Breast epithelium (tissue), 4 donors: ENCODE measurements around the gene ADM. TPM values are rescaled to one million over a fixed set of nuclear protein-coding genes. Genes with fewer than 3 reads are reported as not detected.

Source experiments
- DNase-seq, 2 donors: peaks; one replicate each; pipeline ENCODE4 v3.0.0-alpha.2; 2019; ENCODE audit warnings: low spot score in 2 of 2
- H3K27ac ChIP-seq, 2 donors: fragments of 200-600 bp; sonication (generic) in 1 of 2; one replicate each; pipeline ENCODE4 v1.5.1; 2016 to 2019; ENCODE audit warnings: mild to moderate bottlenecking in 1 of 2
- H3K27me3 ChIP-seq, 2 donors: fragments of 200-600 bp; sonication (generic) in 1 of 2; one replicate each; pipeline versions ENCODE4 v1.5.1 to v1.6.0; 2017 to 2019; ENCODE audit warnings: control low read depth in 1 of 2, mild to moderate bottlenecking in 1 of 2
- H3K36me3 ChIP-seq: fragments of 200-600 bp; one replicate; pipeline ENCODE4 v1.5.1; 2019
- H3K4me1 ChIP-seq, 2 donors: fragments of 200-600 bp; sonication (generic); one replicate each; pipeline ENCODE4 v1.5.1; 2016 to 2019; ENCODE audit warnings: control low read depth in 1 of 2
- H3K4me3 ChIP-seq, 3 donors: fragments of 200-600 bp; sonication (generic); 1 replicate in 2 of 3; 2 replicates in 1 of 3; pipeline ENCODE4 v1.5.1; 2016 to 2019; ENCODE audit warnings: mild to moderate bottlenecking in 3 of 3, moderate library complexity in 2 of 3
- H3K9me3 ChIP-seq, 2 donors: fragments of 200-600 bp; sonication (generic) in 1 of 2; one replicate each; pipeline ENCODE4 v1.5.1; 2016 to 2019; ENCODE audit warnings: control low read depth in 1 of 2
- POLR2A ChIP-seq: fragments of 450-650 bp; IDR thresholded peaks from one replicate; pipeline ENCODE4 v1.6.1; 2016; ENCODE audit warnings: antibody characterized with exemption, mild to moderate bottlenecking, moderate library complexity
- POLR2AphosphoS5 ChIP-seq, 3 donors: sonication (generic); formaldehyde crosslinking; IDR thresholded peaks; one replicate each; pipeline ENCODE4 v1.6.1; 2017; ENCODE audit warnings: antibody characterized with exemption in 3 of 3
- intact Hi-C: fragments of 100-400 bp; cut with DNase I; formaldehyde crosslinking; loops from one replicate; pipeline ENCODE4 v1.15.1; 2023; ENCODE audit warnings: low total_unique reads
- total RNA-seq, 3 donors: library from RNA; depleted of rRNA; stranded (reverse); fragments of >200 nt; gene quantifications; one replicate each; pipeline ENCODE4 v1.1.0, GENCODE V29; 2016
- TF ChIP-seq, protein P1 (sequence below), 3 donors: fragments of 450-650 bp; IDR thresholded peaks; one replicate each; pipeline ENCODE4 v1.5.1; 2016 to 2017; ENCODE audit warnings: antibody characterized with exemption in 3 of 3, mild to moderate bottlenecking in 3 of 3, moderate library complexity in 3 of 3

Gene ADM
- total RNA-seq, 3 donors from 2014 or later = 77.1 to 279 (median 252) TPM

DNA sequence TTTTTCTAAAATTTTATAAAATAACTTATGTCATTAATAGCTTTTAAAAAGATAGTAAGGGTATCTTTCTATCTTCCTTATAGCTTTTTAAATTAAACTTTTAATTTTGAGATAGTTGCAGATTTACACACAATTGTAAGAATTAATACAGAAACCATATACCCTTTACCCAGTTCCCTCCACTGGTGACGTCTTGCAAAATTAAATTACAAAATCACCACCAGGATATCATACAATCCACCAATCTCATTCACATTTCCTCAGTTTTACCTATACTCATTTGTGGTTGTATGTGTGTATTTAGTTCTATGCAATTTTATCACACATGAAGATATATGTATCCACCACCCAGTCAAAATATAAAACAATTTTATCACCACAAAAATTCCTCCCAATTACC lies 20.9 kb upstream of the ADM start:
- Histone ChIP-seq H3K36me3 (no peaks in the 10 kb centered on the region), H3K4me3 (no peak overlapping the region), H3K27ac (no peak overlapping the region), H3K9me3 (no peaks in the 10 kb centered on the region), H3K4me1 (no peaks in the 10 kb centered on the region), H3K27me3 (no peaks in the 10 kb centered on the region)
- no peak for TF ChIP-seq POLR2A
- no peak for TF ChIP-seq POLR2AphosphoS5 (IDR thresholded peaks at IDR 0.05)
- TF ChIP-seq, protein P1, sequence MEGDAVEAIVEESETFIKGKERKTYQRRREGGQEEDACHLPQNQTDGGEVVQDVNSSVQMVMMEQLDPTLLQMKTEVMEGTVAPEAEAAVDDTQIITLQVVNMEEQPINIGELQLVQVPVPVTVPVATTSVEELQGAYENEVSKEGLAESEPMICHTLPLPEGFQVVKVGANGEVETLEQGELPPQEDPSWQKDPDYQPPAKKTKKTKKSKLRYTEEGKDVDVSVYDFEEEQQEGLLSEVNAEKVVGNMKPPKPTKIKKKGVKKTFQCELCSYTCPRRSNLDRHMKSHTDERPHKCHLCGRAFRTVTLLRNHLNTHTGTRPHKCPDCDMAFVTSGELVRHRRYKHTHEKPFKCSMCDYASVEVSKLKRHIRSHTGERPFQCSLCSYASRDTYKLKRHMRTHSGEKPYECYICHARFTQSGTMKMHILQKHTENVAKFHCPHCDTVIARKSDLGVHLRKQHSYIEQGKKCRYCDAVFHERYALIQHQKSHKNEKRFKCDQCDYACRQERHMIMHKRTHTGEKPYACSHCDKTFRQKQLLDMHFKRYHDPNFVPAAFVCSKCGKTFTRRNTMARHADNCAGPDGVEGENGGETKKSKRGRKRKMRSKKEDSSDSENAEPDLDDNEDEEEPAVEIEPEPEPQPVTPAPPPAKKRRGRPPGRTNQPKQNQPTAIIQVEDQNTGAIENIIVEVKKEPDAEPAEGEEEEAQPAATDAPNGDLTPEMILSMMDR (IDR thresholded peaks at IDR 0.05) = no peak
- no peak for DNase-seq
- intact Hi-C loops = no loop called here

DNA sequence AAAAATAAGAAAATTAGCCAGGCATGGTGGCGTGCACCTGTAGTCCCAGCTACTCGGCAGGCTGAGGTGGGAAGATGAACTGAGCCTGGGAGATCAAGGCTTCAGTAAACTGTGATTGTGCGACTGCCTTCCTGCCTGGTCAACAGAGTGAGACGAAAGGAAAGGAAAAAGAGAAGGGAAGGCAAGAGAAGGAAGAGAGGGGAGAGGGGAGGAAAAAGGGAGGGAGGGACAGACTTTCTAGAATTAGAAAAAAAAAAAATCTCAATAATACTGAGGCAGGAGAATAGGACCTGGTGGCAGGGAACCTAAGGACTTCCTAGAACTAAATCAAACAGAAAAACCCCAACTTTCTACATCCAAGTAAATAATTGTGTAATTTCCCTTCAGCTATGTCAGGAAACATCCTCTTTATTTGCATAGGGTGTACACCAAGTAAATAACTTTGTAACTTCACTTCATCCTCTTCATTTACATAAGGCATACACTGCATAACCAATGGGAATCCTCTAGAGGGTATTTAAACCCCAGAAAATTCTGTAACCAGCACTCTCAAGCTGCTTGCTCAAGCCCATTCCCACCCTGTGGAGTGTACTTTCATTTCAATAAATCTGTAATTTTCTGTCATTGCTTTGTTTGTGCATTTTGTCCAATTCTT lies 19.6 kb upstream of the ADM start:
- no peaks in the 10 kb centered on the region for H3K4me1 ChIP-seq
- H3K27ac ChIP-seq = no peak overlapping the region
- no peaks in the 10 kb centered on the region for H3K27me3 ChIP-seq
- DNase-seq = no peak
- H3K36me3 ChIP-seq = no peaks in the 10 kb centered on the region
- H3K4me3 ChIP-seq = no peak overlapping the region
- TF ChIP-seq, protein P1 (IDR thresholded peaks at IDR 0.05) = no peak
- TF ChIP-seq POLR2AphosphoS5 (IDR thresholded peaks at IDR 0.05) (no peak), POLR2A (no peak)
- H3K9me3 ChIP-seq = no peaks in the 10 kb centered on the region
- intact Hi-C loops = no loop called here

DNA sequence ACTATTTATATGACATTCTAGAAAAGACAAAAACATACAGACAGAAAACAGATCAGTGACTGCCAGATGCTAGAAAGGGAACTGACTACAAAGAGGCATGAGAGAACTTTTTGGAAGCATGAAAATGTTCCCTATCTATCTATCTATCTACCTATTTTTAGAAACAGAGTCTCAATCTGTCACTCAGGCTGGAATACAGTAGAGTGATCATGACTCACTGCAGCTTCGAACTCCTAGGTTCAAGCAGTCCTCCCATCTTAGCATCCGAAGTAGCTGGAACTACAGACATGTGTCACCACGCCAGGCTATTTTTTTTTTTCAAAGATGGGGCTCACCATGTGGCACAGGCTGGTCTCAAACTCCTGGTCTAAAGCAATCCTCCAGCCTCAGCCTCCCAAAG lies 17.7 kb upstream of the ADM start:
- TF ChIP-seq POLR2A (no peak), POLR2AphosphoS5 (IDR thresholded peaks at IDR 0.05) (no peak)
- TF ChIP-seq, protein P1 (IDR thresholded peaks at IDR 0.05) = no peak
- Histone ChIP-seq H3K36me3 (no peaks in the 10 kb centered on the region), H3K4me3 (no peak overlapping the region), H3K9me3 (no peaks in the 10 kb centered on the region), H3K4me1 (no peaks in the 10 kb centered on the region), H3K27ac (no peak overlapping the region), H3K27me3 (no peaks in the 10 kb centered on the region)
- no peak for DNase-seq
- intact Hi-C loops = no loop called here

DNA sequence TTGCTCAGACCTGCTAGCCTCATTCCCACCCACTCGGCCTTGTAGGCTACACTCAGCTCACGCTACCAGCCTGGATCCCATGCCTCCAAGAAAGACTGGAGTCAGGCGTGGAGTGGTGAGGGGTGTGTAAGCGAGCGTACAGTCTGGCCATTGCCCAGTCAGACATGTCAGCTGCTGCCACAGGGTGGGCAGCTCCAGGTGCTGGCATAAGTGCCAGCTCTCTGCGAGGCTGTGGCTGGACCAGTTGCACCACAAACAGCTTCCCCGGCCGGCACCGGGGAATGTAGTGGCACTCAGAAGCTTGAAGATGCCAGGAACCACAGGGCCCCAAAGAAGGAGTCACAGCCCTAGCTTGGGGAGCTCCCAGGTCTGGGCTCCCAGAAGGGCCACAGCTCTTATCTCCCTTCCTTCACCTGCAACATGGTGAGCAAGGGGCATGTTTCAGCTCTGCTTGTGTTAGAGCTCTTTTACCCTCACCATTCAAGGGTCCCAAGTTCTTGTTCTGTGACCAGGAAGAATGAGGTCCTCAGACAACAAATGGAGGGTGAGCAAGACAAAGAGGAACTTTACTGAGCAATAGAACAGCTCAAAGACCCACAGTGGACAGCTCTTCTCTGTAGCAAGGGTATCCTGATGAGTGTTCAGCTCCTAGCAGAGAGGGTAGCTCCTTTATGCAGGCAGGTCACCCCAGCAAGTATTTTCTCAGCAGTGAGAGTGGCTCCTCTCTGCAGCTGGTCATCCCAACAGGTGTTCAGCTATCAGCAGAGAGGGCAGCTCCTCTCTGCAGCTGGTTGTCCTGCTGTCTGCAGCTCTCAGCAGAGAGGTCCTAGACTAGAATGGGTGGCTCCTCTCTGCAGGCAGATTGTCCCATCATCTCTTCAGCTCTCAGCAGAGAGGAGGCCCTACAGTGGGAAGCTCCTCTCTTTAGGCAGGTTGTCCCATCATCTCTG lies 16.8 kb upstream of the ADM start:
- Histone ChIP-seq H3K36me3 (no peaks in the 10 kb centered on the region), H3K4me1 (no peaks in the 10 kb centered on the region), H3K9me3 (no peaks in the 10 kb centered on the region), H3K27ac (no peak overlapping the region), H3K27me3 (no peaks in the 10 kb centered on the region), H3K4me3 (no peak overlapping the region)
- intact Hi-C loops = no loop called here
- DNase-seq = no peak
- TF ChIP-seq POLR2AphosphoS5 (IDR thresholded peaks at IDR 0.05) (no peak), POLR2A (no peak)
- TF ChIP-seq, protein P1 (IDR thresholded peaks at IDR 0.05) = no peak
